ENCODE measurements around the gene AGBL4. TPM values are rescaled to one million over a fixed set of nuclear protein-coding genes. Genes with fewer than 3 reads are reported as not detected.

AGBL4 gene
- total and polyA plus RNA-seq, 2 experiments from 2014 or later = not detected

DNA sequence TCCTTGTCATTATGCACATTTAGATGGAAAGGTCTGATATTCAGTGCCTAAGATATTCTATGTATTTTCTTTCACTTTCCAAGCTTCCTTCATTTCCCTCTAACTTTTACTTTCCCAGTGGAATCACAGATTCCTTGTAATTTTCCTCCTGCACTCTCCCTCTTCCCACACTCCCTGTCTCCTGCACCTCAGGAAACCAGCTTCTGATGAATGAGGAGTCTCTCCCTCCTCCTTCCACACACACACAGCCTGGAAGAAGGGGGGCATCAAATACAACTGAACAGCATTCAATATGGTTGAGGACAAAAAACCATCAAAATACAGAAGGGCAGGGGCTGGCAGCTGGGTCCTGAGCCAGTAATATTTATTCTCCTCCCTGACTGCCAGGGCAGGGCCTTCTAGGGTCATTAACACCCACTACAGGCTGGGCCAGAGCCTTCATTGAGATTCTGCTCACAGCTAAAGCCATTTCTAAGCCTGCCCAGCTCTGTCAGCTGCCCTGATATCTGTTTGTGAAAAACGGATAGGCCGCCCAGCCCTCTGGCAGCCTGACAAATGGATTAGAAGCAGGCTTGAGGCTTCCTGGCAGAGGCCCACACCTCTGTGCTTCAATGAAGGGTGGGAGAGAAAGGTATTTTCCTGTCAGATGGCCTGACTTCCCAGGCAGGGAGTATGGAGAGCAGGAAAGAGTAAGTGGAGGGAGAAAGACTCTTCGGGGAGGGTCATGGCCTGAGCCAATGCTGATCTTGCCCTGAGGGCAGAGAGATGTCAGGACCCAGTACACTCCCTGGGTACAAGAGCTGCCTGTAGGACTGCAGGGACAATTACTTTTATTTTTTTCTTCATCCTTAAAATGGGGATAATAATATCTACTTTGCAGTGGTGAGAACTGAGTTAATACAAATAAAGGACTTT, 1412.9 kb downstream of the AGBL4 start:
- Histone ChIP-seq H3K4me1 (ENCODE audit: low read depth) (no peaks in the 10 kb centered on the region), H3K36me3 (no peaks in the 10 kb centered on the region), H3K4me3 (no peak overlapping the region), H3K27me3 (peaks cover 2% of the 10 kb centered on the region), H3K27ac (peak overlapping the region; percentile 20), H3K9me3 (ENCODE audit: low read depth) (no peaks in the 10 kb centered on the region)
- TF ChIP-seq, protein P1, sequence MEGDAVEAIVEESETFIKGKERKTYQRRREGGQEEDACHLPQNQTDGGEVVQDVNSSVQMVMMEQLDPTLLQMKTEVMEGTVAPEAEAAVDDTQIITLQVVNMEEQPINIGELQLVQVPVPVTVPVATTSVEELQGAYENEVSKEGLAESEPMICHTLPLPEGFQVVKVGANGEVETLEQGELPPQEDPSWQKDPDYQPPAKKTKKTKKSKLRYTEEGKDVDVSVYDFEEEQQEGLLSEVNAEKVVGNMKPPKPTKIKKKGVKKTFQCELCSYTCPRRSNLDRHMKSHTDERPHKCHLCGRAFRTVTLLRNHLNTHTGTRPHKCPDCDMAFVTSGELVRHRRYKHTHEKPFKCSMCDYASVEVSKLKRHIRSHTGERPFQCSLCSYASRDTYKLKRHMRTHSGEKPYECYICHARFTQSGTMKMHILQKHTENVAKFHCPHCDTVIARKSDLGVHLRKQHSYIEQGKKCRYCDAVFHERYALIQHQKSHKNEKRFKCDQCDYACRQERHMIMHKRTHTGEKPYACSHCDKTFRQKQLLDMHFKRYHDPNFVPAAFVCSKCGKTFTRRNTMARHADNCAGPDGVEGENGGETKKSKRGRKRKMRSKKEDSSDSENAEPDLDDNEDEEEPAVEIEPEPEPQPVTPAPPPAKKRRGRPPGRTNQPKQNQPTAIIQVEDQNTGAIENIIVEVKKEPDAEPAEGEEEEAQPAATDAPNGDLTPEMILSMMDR (IDR thresholded peaks at IDR 0.05; ENCODE audit: low read depth, low read length) = no peak
- DNase-seq (ENCODE audit: low read depth in 1 of 2, low spot score in 1 of 2) = peak in 1 of 2 donors; percentile 30

DNA sequence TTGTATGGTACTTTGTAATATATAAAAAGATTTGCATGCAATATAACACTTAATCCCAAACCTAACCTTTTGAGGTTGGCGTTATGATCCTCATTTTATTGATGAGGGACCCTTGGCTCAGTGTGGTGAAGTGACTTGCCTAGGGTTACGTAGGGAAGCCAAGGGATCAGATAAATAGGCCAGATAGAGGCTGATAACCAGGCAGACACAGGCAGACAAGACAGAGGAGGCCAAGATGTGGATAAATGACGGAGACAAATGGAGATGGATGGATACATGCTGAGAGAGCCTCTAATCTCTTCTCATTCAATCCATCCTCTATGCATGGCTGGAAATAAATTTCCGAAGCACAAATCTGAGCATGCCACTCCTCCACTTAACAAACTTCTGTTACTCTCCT, 1414.9 kb downstream of the AGBL4 start:
- H3K36me3 ChIP-seq = no peaks in the 10 kb centered on the region
- H3K9me3 ChIP-seq (ENCODE audit: low read depth) = no peaks in the 10 kb centered on the region
- H3K27me3 ChIP-seq = peaks cover 15% of the 10 kb centered on the region
- no peak for DNase-seq (ENCODE audit: low read depth in 1 of 2, low spot score in 1 of 2)
- H3K27ac ChIP-seq = no peak overlapping the region
- no peak overlapping the region for H3K4me3 ChIP-seq
- TF ChIP-seq, protein P1 (IDR thresholded peaks at IDR 0.05; ENCODE audit: low read depth, low read length) = no peak
- no peaks in the 10 kb centered on the region for H3K4me1 ChIP-seq (ENCODE audit: low read depth)

DNA sequence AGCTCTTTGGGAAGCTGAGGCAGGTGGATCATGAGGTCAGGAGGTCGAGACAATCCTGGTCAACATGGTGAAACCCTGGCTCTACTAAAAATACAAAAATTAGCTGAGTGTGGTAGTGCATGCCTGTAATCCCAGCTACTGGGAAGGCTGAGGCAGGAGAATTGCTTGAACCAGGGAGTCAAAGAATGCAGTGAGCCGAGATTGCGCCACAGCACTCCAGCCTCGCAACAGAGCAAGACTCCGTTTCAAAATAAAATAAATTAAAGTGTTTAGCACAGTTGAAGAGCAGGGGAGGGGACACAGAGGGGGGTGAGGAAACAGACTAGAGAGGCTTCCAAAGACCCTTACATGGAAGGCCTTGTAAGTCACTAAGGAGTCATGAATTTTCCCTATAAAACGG, 1420.5 kb downstream of the AGBL4 start:
- TF ChIP-seq, protein P1 (IDR thresholded peaks at IDR 0.05; ENCODE audit: low read depth, low read length) = no peak
- peaks cover 15% of the 10 kb centered on the region for H3K27me3 ChIP-seq
- H3K36me3 ChIP-seq = no peaks in the 10 kb centered on the region
- no peak overlapping the region for H3K4me3 ChIP-seq
- H3K27ac ChIP-seq = no peak overlapping the region
- no peak for DNase-seq (ENCODE audit: low read depth in 1 of 2, low spot score in 1 of 2)
- H3K4me1 ChIP-seq (ENCODE audit: low read depth) = peaks cover 9% of the 10 kb centered on the region
- H3K9me3 ChIP-seq (ENCODE audit: low read depth) = no peaks in the 10 kb centered on the region

DNA sequence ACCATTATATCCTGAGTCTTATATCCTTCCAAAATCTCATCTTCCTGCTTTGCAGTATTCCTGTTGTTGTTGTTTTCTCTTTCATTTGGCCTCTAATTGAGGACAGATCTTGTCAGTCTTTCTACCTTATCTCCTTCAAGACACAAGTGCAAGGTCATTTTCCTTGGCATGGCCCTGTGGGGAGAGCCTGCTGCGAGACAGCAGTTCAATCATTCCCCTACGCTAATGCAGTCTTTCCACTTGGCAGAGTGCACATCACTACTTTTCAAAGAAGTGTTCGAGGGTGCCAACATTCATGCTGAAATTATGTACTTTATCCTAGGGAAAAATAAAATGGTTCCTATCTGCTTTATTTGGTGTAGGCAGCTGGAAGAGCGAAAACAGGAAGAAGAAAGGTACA, 1421.4 kb downstream of the AGBL4 start:
- Histone ChIP-seq H3K9me3 (ENCODE audit: low read depth) (no peaks in the 10 kb centered on the region), H3K27me3 (peaks cover 15% of the 10 kb centered on the region), H3K27ac (no peak overlapping the region), H3K4me3 (no peak overlapping the region), H3K4me1 (ENCODE audit: low read depth) (peaks cover 9% of the 10 kb centered on the region), H3K36me3 (no peaks in the 10 kb centered on the region)
- TF ChIP-seq, protein P1 (IDR thresholded peaks at IDR 0.05; ENCODE audit: low read depth, low read length) = no peak
- DNase-seq (ENCODE audit: low read depth in 1 of 2, low spot score in 1 of 2) = no peak

DNA sequence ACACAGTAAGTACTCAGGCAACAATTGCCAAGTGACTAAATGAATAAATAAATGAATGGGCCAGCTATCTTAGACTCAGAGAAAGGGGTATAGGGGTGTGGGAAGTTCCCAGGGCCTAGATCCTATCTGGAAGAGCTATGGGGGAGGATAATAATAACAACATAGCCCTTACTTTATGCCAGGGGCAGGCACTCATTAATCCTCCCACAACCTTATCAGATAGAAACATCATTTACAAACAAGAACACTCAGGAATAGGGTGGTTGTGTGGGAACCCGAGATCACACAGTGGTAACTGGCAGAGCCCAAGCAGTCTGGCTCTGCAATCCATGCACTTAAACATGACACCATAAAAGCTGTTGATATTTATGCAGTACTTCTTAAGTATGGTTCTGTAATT, 1423.6 kb downstream of the AGBL4 start:
- Histone ChIP-seq H3K27ac (no peak overlapping the region), H3K4me3 (no peak overlapping the region), H3K36me3 (no peaks in the 10 kb centered on the region), H3K4me1 (ENCODE audit: low read depth) (peaks cover 9% of the 10 kb centered on the region), H3K27me3 (peaks cover 6% of the 10 kb centered on the region), H3K9me3 (ENCODE audit: low read depth) (no peaks in the 10 kb centered on the region)
- TF ChIP-seq, protein P1 (IDR thresholded peaks at IDR 0.05; ENCODE audit: low read depth, low read length) = no peak
- DNase-seq (ENCODE audit: low read depth in 1 of 2, low spot score in 1 of 2) = no peak

All from cardiac muscle cell (in vitro differentiated cells and primary cell).